GM12878 (cell line): ENCODE data around the gene THAP11. TPM values are rescaled to one million over a fixed set of nuclear protein-coding genes. Genes with fewer than 3 reads are reported as not detected.

Experiments used
- BCL11A ChIP-seq: IDR thresholded peaks from 2 replicates; pipeline ENCODE4 v1.6.1; 2011; ENCODE audit warnings: low read depth, low read length
- BCL3 ChIP-seq: IDR thresholded peaks from 2 replicates; pipeline ENCODE4 v1.6.1; 2011; ENCODE audit warnings: borderline replicate concordance, low read depth, mild to moderate bottlenecking, moderate library complexity, low read length; ENCODE audit not compliant: insufficient read depth, poor library complexity, severe bottlenecking
- BCLAF1 ChIP-seq: fragments of 450-650 bp; IDR thresholded peaks from 2 replicates; pipeline ENCODE4 v1.6.1; 2017; ENCODE audit warnings: antibody characterized with exemption, mild to moderate bottlenecking, moderate library complexity
- CHD1 ChIP-seq: IDR thresholded peaks from 2 replicates; pipeline ENCODE4 v1.6.1; 2012; ENCODE audit warnings: low read depth, low read length, improper control_type of control experiment
- DPF2 ChIP-seq: fragments of 450-650 bp; IDR thresholded peaks from 2 replicates; pipeline ENCODE4 v1.6.1; 2017; ENCODE audit warnings: mild to moderate bottlenecking
- EED ChIP-seq: sonication (generic); IDR thresholded peaks from 2 replicates; pipeline ENCODE4 v1.6.1; 2016; ENCODE audit warnings: antibody characterized with exemption, low read depth
- EGR1 ChIP-seq, 2 experiments: IDR thresholded peaks; 1 replicate in 1 of 2; 2 replicates in 1 of 2; pipeline ENCODE4 v1.6.1; 2011 to 2012; ENCODE audit warnings: low read depth in 2 of 2, low read length in 2 of 2, borderline replicate concordance in 1 of 2, mild to moderate bottlenecking in 1 of 2, moderate library complexity in 1 of 2
- FOXK2 ChIP-seq: fragments of 450-650 bp; IDR thresholded peaks from 2 replicates; pipeline ENCODE4 v1.6.1; 2017; ENCODE audit warnings: mild to moderate bottlenecking, moderate library complexity
- GABPA ChIP-seq: IDR thresholded peaks from 2 replicates; pipeline ENCODE4 v1.6.1; 2014; ENCODE audit warnings: antibody characterized with exemption, low read depth, mild to moderate bottlenecking, inconsistent platforms
- GATAD2B ChIP-seq: fragments of 450-650 bp; conservative IDR thresholded peaks from 2 replicates; pipeline ENCODE4 v1.6.1; 2017; ENCODE audit warnings: low read depth, mild to moderate bottlenecking, moderate library complexity
- IKZF1 ChIP-seq: fragments of 450-650 bp; conservative IDR thresholded peaks from 2 replicates; pipeline ENCODE4 v1.6.1; 2017; ENCODE audit warnings: antibody characterized with exemption, mild to moderate bottlenecking
- MTA2 ChIP-seq: fragments of 450-650 bp; IDR thresholded peaks from 2 replicates; pipeline ENCODE4 v1.6.1; 2016; ENCODE audit warnings: low read depth, mild to moderate bottlenecking, moderate library complexity
- MXI1 ChIP-seq: fragments of 150-350 bp; IDR thresholded peaks from 2 replicates; pipeline ENCODE4 v1.6.1; 2011; ENCODE audit warnings: low read depth, mild to moderate bottlenecking, inconsistent platforms, low read length, improper control_type of control experiment
- NFXL1 ChIP-seq: fragments of 450-650 bp; IDR thresholded peaks from 2 replicates; pipeline ENCODE4 v1.6.1; 2017; ENCODE audit warnings: antibody characterized with exemption, mild to moderate bottlenecking, borderline replicate concordance
- PML ChIP-seq: IDR thresholded peaks from 2 replicates; pipeline ENCODE4 v1.6.1; 2012; ENCODE audit warnings: low read length, inconsistent platforms
- POLR2AphosphoS2 ChIP-seq: IDR thresholded peaks from 2 replicates; pipeline ENCODE4 v1.6.1; 2011; ENCODE audit warnings: low read depth, mild to moderate bottlenecking, low read length, improper control_type of control experiment, moderate library complexity
- SPI1 ChIP-seq: IDR thresholded peaks from 2 replicates; pipeline ENCODE4 v1.6.1; 2011; ENCODE audit warnings: low read depth, mild to moderate bottlenecking, low read length, moderate library complexity, borderline replicate concordance; ENCODE audit not compliant: insufficient read depth
- SREBF1 ChIP-seq: IDR thresholded peaks from 2 replicates; pipeline ENCODE4 v1.6.1; 2012; ENCODE audit warnings: mild to moderate bottlenecking, low read length
- SUPT20H ChIP-seq: IDR thresholded peaks from 2 replicates; pipeline ENCODE4 v1.6.1; 2011; ENCODE audit warnings: low read depth, mild to moderate bottlenecking, low read length, moderate library complexity, borderline replicate concordance; ENCODE audit not compliant: control insufficient read depth
- SUZ12 ChIP-seq: fragments of 200-600 bp; sonication (generic); IDR thresholded peaks from one replicate; pipeline ENCODE4 v1.6.1; 2018; ENCODE audit warnings: antibody characterized with exemption, mild to moderate bottlenecking; ENCODE audit not compliant: unreplicated experiment
- TCF7 ChIP-seq: IDR thresholded peaks from 2 replicates; pipeline ENCODE4 v1.6.1; 2014; ENCODE audit warnings: antibody characterized with exemption, borderline replicate concordance
- ZNF592 ChIP-seq: fragments of 450-650 bp; IDR thresholded peaks from 2 replicates; pipeline ENCODE4 v1.6.1; 2017; ENCODE audit warnings: mild to moderate bottlenecking, moderate library complexity
- polyA plus RNA-seq, 11 experiments: library from polyadenylated mRNA; depleted of rRNA in 4 of 11; unstranded in 6 of 11; stranded (reverse) in 5 of 11; fragments of >200 nt; fragmentation: Nextera tagmentation in 4 of 11; fragmentation: Illumina TruSeq in 1 of 11; extraction: Ambion mirVana in 4 of 11; extraction: Trizol in 1 of 11; gene quantifications; 1 replicate in 1 of 11; 2 replicates in 10 of 11; pipeline versions ENCODE4 v1.2.1 to v1.2.3, GENCODE V29; 2011 to 2016; ENCODE audit warnings: inconsistent platforms in 2 of 11, missing spikeins in 2 of 11, low read depth in 1 of 11
- total RNA-seq, 4 experiments: library from RNA; depleted of rRNA in 3 of 4; stranded (reverse); fragments of >200 nt in 3 of 4; fragmentation: Illumina TruSeq in 1 of 4; extraction: Trizol in 1 of 4; gene quantifications; 2 replicates each; pipeline versions ENCODE4 v1.2.1 to v1.2.3, GENCODE V29; 2013 to 2021

The THAP11 gene
- total and polyA plus RNA-seq, 10 of the 15 experiments (the other 5 are each of a cell fraction or from before 2014, with no cell fraction given) = 2.5 to 36.7 (median 21.4) TPM

GRCh38 chr16:67841816-67842508 lies at the start of gene THAP11 (continued):
- TF ChIP-seq MTA2 (no peak), SPI1 (peak; percentile 45; the same call in 1 of the 2 replicates), POLR2AphosphoS2 (no peak), BCLAF1 (no peak), MXI1 (peak; percentile 44; the same call in 1 of the 2 replicates), DPF2 (peak; percentile 49), BCL11A (no peak), GABPA (peak; percentile 88), SREBF1 (peak; percentile 83), SUPT20H (no peak), TCF7 (no peak), BCL3 (no peak), SUZ12 (no peak), EED (no peak), IKZF1 (peak; percentile 100), ZNF592 (peak; percentile 70; the same call in 1 of the 2 replicates), FOXK2 (no peak), NFXL1 (peak; percentile 66; the same call in 1 of the 2 replicates), GATAD2B (peak; percentile 82), EGR1 (IDR thresholded peaks at IDR 0.05; ENCODE audit: borderline replicate concordance in 1 of 2, low read depth in 2 of 2, low read length in 2 of 2) (no peak), CHD1 (no peak), PML (no peak)
